Ectodermal cell (in vitro differentiated cells): Measurements from ENCODE around the gene KIF26A.

Experiments used
- H3K27ac ChIP-seq: 2 replicates; pipeline ENCODE4 v1.7.0; 2013; ENCODE audit warnings: mild to moderate bottlenecking, low read depth, low read length; ENCODE audit not compliant: insufficient read depth, poor library complexity, severe bottlenecking
- H3K27me3 ChIP-seq: 2 replicates; pipeline ENCODE4 v1.7.0; 2013; ENCODE audit warnings: mild to moderate bottlenecking, low read length; ENCODE audit not compliant: insufficient read depth, control insufficient read depth, poor library complexity, severe bottlenecking
- H3K36me3 ChIP-seq: one replicate; pipeline ENCODE4 v1.7.0; 2013; ENCODE audit warnings: low read length; ENCODE audit not compliant: control insufficient read depth, insufficient read depth
- H3K4me1 ChIP-seq: one replicate; pipeline ENCODE4 v1.7.0; 2013; ENCODE audit warnings: low read length; ENCODE audit not compliant: control insufficient read depth, insufficient read depth
- H3K4me3 ChIP-seq: 2 replicates; pipeline ENCODE4 v1.7.0; 2013; ENCODE audit warnings: low read depth, low read length, control low read depth; ENCODE audit not compliant: insufficient read depth
- H3K9me3 ChIP-seq: 2 replicates; pipeline ENCODE4 v1.7.0; 2013; ENCODE audit warnings: mild to moderate bottlenecking, low read length, moderate library complexity; ENCODE audit not compliant: control insufficient read depth
- WGBS, 2 experiments: methylation state at CpG; one replicate each; pipeline ENCODE4 v1.1.7; 2013; ENCODE audit warnings: missing lambda C conversion rate in 2 of 2; 5-methylcytosine and 5-hydroxymethylcytosine counted together

KIF26A gene

GRCh38 chr14:104195361-104195760 lies 57.0 kb downstream of the KIF26A start:
- Histone ChIP-seq H3K9me3 (no peaks in the 10 kb centered on the region), H3K36me3 (no peaks in the 10 kb centered on the region), H3K4me3 (no peak overlapping the region), H3K4me1 (no peaks in the 10 kb centered on the region), H3K27ac (no peak overlapping the region), H3K27me3 (no peaks in the 10 kb centered on the region)
- 92 to 93% methylated on average over 16 of the region's 16 CpGs for WGBS, 2 experiments

DNA sequence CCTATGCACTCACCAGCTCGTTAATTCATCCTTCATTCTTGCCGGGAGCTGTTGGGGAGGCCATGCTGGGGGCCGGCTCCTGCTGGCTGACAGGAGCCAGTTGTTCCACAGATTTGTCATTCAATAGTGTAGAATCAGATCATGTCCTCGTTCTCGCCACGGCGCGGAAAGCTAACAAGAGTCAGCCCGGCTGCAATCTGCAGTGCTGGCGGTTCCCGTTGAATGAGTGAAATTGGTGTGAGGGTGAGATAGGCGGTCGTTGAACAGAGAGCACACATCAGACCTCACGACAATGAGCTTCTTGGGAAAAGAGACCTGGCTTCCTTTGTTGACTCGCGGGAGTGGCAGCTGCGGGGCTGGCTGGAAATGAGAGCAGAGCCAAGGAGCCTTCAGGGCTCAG lies 57.5 kb downstream of the KIF26A start:
- WGBS, 2 experiments, result 77 to 78% methylated on average over 17 of the region's 17 CpGs
- no peak overlapping the region for H3K4me3 ChIP-seq
- no peaks in the 10 kb centered on the region for H3K4me1 ChIP-seq
- no peaks in the 10 kb centered on the region for H3K27me3 ChIP-seq
- no peaks in the 10 kb centered on the region for H3K9me3 ChIP-seq
- H3K27ac ChIP-seq, result no peak overlapping the region
- no peaks in the 10 kb centered on the region for H3K36me3 ChIP-seq

- no peaks in the 10 kb centered on the region for H3K4me1 ChIP-seq
- H3K36me3 ChIP-seq, result no peaks in the 10 kb centered on the region
- H3K9me3 ChIP-seq, result no peaks in the 10 kb centered on the region
- no peaks in the 10 kb centered on the region for H3K27me3 ChIP-seq
- no peak overlapping the region for H3K4me3 ChIP-seq
- WGBS, 2 experiments, result 87 to 91% methylated on average over 14 of the region's 14 CpGs
- H3K27ac ChIP-seq, result no peak overlapping the region
These were observed 58.2 kb downstream of the KIF26A start for GRCh38 chr14:104196461-104197140.

DNA sequence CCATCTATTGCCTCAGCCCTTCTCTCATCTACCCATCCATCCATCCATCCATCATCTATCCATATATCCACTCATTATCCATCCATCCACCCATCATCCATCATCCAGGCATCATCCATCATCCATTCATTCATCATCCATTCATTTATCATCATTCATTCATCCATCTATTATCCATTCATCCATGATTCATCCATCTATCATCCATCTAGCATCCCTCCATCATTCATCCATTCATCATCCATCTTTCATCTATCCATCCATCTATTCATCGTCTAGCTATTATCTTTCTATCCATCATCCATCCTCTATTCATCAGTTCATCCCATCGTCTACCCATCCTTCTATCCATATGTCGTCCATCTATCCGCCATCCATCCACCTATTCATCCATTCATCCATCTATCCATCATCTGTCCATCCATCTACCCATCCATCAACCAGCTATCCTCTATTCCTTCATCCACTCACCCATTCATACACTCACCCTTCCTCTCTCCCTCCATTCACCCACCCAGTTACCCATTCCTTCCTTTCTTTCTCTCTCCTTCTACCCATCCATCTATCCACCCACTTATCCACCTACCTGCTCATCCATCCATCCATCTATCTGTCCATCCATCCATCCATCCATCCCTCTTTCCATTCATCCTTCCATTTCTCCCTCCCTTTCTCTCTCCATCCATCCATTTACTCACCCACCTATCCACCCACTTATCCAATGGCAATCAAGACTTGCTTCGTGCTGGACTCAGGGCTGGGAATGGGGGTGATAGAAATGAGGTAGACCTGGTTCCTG lies 59.3 kb downstream of the KIF26A start:
- H3K4me3 ChIP-seq, result no peak overlapping the region
- H3K36me3 ChIP-seq, result no peaks in the 10 kb centered on the region
- no peaks in the 10 kb centered on the region for H3K27me3 ChIP-seq
- H3K27ac ChIP-seq, result no peak overlapping the region
- 84 to 91% methylated on average over 5 of the region's 5 CpGs for WGBS, 2 experiments
- H3K9me3 ChIP-seq, result no peaks in the 10 kb centered on the region
- no peaks in the 10 kb centered on the region for H3K4me1 ChIP-seq

DNA sequence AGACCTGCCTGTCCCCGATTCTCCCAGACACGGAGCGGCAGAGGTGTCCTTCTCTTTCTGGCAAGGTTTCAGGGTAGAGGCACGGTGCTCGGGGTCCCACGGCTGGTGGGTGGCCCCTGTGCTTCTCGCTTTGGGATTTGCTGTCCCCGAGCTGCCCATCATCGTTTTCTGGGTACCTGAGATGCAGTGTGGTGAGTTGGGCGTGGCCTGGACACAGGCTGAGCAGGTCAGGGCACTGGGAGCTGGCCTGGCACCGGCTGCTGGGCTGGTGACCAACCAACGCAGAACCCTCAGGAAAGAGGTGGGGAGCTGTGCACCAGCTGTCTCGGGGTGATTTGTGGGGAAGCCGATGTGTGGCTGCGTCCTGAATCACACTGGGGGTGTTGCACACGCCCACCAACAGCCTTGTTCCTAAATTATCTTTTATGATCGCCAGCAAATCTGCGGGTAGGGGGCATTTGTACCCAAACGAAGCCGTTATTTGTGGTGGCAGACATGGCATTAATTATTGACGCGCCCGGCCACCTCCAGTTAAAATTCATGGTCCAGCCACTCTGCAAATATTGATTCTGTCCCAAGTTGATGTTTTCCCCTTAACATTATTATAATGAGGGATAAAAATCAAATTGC lies 61.0 kb downstream of the KIF26A start:
- WGBS, 2 experiments, result 93 to 95% methylated on average over 23 of the region's 23 CpGs
- Histone ChIP-seq H3K4me1 (no peaks in the 10 kb centered on the region), H3K27ac (no peak overlapping the region), H3K4me3 (no peak overlapping the region), H3K36me3 (no peaks in the 10 kb centered on the region), H3K9me3 (no peaks in the 10 kb centered on the region), H3K27me3 (no peaks in the 10 kb centered on the region)

GRCh38 chr14:104200106-104200505 lies 61.7 kb downstream of the KIF26A start:
- Histone ChIP-seq H3K9me3 (no peaks in the 10 kb centered on the region), H3K36me3 (no peaks in the 10 kb centered on the region), H3K4me3 (no peak overlapping the region), H3K27ac (no peak overlapping the region), H3K27me3 (no peaks in the 10 kb centered on the region), H3K4me1 (no peaks in the 10 kb centered on the region)
- WGBS, 2 experiments, result 89 to 94% methylated on average over 14 of the region's 14 CpGs

- Histone ChIP-seq H3K9me3 (no peaks in the 10 kb centered on the region), H3K36me3 (no peaks in the 10 kb centered on the region), H3K4me1 (no peaks in the 10 kb centered on the region), H3K27me3 (no peaks in the 10 kb centered on the region), H3K27ac (no peak overlapping the region), H3K4me3 (no peak overlapping the region)
- 93 to 94% methylated on average over 10 of the region's 10 CpGs for WGBS, 2 experiments
These were observed 62.2 kb downstream of the KIF26A start for GRCh38 chr14:104200591-104200990.

DNA sequence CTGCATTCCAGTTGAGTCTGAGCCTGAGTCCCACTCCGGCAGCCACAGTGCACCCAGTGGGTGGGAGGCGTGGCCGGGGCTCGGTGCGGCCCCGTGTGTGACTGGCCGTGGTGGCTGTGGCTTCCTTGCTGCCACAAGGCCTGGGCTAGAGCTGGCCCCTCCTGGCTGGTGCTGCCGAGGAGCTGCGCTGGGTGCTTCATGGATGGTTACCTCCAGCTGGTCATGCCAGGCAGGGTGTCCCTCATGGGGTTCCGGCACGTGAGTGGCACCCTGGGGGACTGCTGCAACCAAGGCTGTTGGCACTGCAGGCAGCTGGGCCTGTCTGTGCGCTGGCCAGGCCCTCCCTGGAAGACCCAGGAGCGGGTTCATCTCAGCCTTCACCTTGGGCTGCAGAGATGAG lies 62.7 kb downstream of the KIF26A start:
- Histone ChIP-seq H3K27me3 (no peaks in the 10 kb centered on the region), H3K27ac (no peak overlapping the region), H3K4me1 (peaks cover 3% of the 10 kb centered on the region), H3K9me3 (no peaks in the 10 kb centered on the region), H3K36me3 (no peaks in the 10 kb centered on the region), H3K4me3 (no peak overlapping the region)
- 92 to 95% methylated on average over 13 of the region's 13 CpGs for WGBS, 2 experiments

DNA sequence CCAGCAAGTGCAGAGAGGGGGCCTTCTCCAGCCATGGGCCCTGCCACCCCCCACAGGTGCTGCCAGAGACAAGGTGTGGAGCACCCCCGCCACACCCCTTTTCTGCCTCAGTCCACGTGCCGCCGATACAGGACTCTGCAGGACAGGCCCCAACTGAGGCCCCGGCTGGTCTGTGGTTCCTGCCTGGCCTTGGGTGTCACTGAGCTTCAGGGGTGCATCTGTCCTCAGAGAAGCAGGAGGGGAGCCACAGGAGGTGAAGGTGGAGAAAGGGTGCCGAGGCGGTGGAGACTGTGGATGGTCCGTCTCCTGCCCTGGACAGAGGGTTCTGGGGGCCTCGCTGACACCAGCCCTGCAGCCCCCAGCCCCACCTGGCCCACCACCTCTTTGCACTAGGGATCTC lies 63.1 kb downstream of the KIF26A start:
- Histone ChIP-seq H3K9me3 (no peaks in the 10 kb centered on the region), H3K4me1 (peaks cover 7% of the 10 kb centered on the region), H3K36me3 (no peaks in the 10 kb centered on the region), H3K4me3 (no peak overlapping the region), H3K27me3 (no peaks in the 10 kb centered on the region), H3K27ac (no peak overlapping the region)
- 92 to 96% methylated on average over 9 of the region's 9 CpGs for WGBS, 2 experiments
